Peyer's patch (tissue), 4 donors: Measurements from ENCODE around the gene MAP3K3.

Source experiments
- POLR2A ChIP-seq, 2 donors: fragments of 450-650 bp; IDR thresholded peaks; one replicate each; pipeline ENCODE4 v1.5.1; 2017; ENCODE audit warnings: antibody characterized with exemption in 2 of 2, mild to moderate bottlenecking in 2 of 2, moderate library complexity in 2 of 2
- TF ChIP-seq, protein P1 (sequence below), 6 experiments: fragments of 450-650 bp in 4 of 6; fragments of 200-600 bp in 2 of 6; sonication (generic) in 1 of 6; IDR thresholded peaks; one replicate each; pipeline ENCODE4 v1.5.1; 2017 to 2019; ENCODE audit warnings: antibody characterized with exemption in 6 of 6, mild to moderate bottlenecking in 3 of 6, moderate library complexity in 1 of 6

DNA sequence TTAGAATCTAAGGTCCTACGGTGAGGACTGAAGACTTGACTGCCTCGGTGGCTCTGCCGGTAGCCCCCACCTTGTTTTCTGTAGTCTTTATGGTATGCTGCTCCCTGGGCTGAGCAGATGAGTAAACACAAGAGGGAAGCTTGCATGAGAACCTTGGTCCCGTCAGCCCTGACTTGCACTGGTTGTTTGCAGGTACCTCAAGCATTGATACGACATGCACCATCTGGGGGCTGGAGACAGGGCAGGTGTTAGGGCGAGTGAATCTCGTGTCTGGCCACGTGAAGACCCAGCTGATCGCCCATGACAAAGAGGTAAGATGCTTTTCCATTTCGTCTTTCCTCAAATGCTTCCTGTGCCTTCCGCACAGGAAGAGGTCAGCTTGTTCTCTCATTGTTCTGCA is 42.6 kb upstream of the MAP3K3 start:
- TF ChIP-seq, protein P1, sequence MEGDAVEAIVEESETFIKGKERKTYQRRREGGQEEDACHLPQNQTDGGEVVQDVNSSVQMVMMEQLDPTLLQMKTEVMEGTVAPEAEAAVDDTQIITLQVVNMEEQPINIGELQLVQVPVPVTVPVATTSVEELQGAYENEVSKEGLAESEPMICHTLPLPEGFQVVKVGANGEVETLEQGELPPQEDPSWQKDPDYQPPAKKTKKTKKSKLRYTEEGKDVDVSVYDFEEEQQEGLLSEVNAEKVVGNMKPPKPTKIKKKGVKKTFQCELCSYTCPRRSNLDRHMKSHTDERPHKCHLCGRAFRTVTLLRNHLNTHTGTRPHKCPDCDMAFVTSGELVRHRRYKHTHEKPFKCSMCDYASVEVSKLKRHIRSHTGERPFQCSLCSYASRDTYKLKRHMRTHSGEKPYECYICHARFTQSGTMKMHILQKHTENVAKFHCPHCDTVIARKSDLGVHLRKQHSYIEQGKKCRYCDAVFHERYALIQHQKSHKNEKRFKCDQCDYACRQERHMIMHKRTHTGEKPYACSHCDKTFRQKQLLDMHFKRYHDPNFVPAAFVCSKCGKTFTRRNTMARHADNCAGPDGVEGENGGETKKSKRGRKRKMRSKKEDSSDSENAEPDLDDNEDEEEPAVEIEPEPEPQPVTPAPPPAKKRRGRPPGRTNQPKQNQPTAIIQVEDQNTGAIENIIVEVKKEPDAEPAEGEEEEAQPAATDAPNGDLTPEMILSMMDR (IDR thresholded peaks at IDR 0.05): no peak
- TF ChIP-seq POLR2A (IDR thresholded peaks at IDR 0.05): no peak
